K562 (cell line): ENCODE results near the gene SHISA6. TPM values are rescaled to one million over a fixed set of nuclear protein-coding genes. Genes with fewer than 3 reads are reported as not detected.

Experiments used
- ATAC-seq: fragments of 200-7000 bp; cut with Tn5 transposase; 3 replicates; pipeline ENCODE4 v1.9.1; 2020; ENCODE audit warnings: moderate library complexity
- BruUV-seq: library from RNA; stranded (reverse); fragments of 400-500 nt; replicated peaks from 2 replicates; lab custom pipeline; 2021; lab: Mats Ljungman, UMichigan
- CTCF ChIA-PET: fragments of 300-600 bp; formaldehyde crosslinking; extraction: SDS; loops from one replicate; lab custom pipeline; 2021; ENCODE audit warnings: low intra/inter-chr PET ratio; lab: Yijun Ruan, JAX
- POLR2A ChIA-PET: fragments of 300-600, 350-650 bp; sonication (Branson Sonifier 250); formaldehyde crosslinking; extraction: SDS; loops from one replicate; lab custom pipeline; 2021; ENCODE audit warnings: antibody characterized with exemption, inconsistent platforms; lab: Yijun Ruan, JAX
- DNase-seq, 4 experiments: peaks; one replicate each; pipeline versions ENCODE4 v3.0.0 to v3.0.0-alpha.2; 2011 to 2018; ENCODE audit warnings: low spot score in 3 of 4, mixed read lengths in 3 of 4; ENCODE audit errors: extremely low read depth in 1 of 4
- FAIRE-seq: peaks from 2 replicates; lab custom pipeline; 2011; peaks lifted over from hg19 to GRCh38; lab: Jason Lieb, UNC
- H2AFZ ChIP-seq: 2 replicates; pipeline ENCODE4 v1.6.0; 2011; ENCODE audit warnings: low read depth, low read length, control low read depth, inconsistent platforms
- H3K27ac ChIP-seq: fragments of 200-600 bp; 3 replicates; pipeline ENCODE4 v1.8.0; 2011; ENCODE audit warnings: low read depth, mild to moderate bottlenecking, control low read depth, inconsistent platforms, low read length, moderate library complexity, mixed read lengths; ENCODE audit errors: extremely low read depth
- H3K27me3 ChIP-seq, 2 experiments: fragments of 300-600 bp in 1 of 2; 2 replicates in 1 of 2; 3 replicates in 1 of 2; pipeline versions ENCODE4 v1.6.0 to v1.8.0; 2011; ENCODE audit warnings: inconsistent platforms in 2 of 2, low read length in 2 of 2, mild to moderate bottlenecking in 1 of 2, mixed read lengths in 1 of 2, moderate library complexity in 1 of 2; ENCODE audit not compliant: control insufficient read depth in 2 of 2, insufficient read depth in 2 of 2
- H3K36me3 ChIP-seq: fragments of 300-600 bp; 3 replicates; pipeline ENCODE4 v1.8.0; 2011; ENCODE audit warnings: mild to moderate bottlenecking, low read length, inconsistent platforms; ENCODE audit not compliant: control insufficient read depth, insufficient read depth
- H3K4me1 ChIP-seq, 2 experiments: fragments of 200-600 bp in 1 of 2; replicated peaks in 1 of 2; 2 replicates in 1 of 2; 3 replicates in 1 of 2; pipeline versions ENCODE4 v1.5.1 to v1.8.0; 2011; ENCODE audit warnings: inconsistent platforms in 2 of 2, low read length in 2 of 2, mild to moderate bottlenecking in 1 of 2, mixed read lengths in 1 of 2, moderate library complexity in 1 of 2; ENCODE audit not compliant: control insufficient read depth in 2 of 2, insufficient read depth in 2 of 2
- H3K4me2 ChIP-seq: 2 replicates; pipeline ENCODE4 v1.6.1; 2011; ENCODE audit warnings: low read length, control low read depth, inconsistent platforms, mixed read lengths; ENCODE audit not compliant: insufficient read depth
- H3K4me3 ChIP-seq: fragments of 200-600 bp; sonication (generic), shearing (Covaris generic); 2 replicates; pipeline ENCODE4 v1.5.1; 2016; ENCODE audit warnings: control low read depth, inconsistent platforms
- H3K79me2 ChIP-seq: fragments of 200-600 bp; 3 replicates; pipeline ENCODE4 v1.8.0; 2011; ENCODE audit warnings: low read length, inconsistent platforms; ENCODE audit not compliant: control insufficient read depth, insufficient read depth
- H3K9ac ChIP-seq, 2 experiments: 2 replicates each; pipeline versions ENCODE4 v1.6.0 to v1.6.1; 2011; ENCODE audit warnings: low read depth in 2 of 2, low read length in 2 of 2, control low read depth in 1 of 2, inconsistent platforms in 1 of 2, mild to moderate bottlenecking in 1 of 2, mixed read lengths in 1 of 2; ENCODE audit not compliant: insufficient read depth in 1 of 2
- H3K9me1 ChIP-seq: one replicate; pipeline ENCODE4 v1.6.0; 2011; ENCODE audit warnings: inconsistent platforms, mild to moderate bottlenecking, low read length, moderate library complexity; ENCODE audit not compliant: control insufficient read depth, insufficient read depth
- H3K9me3 ChIP-seq: replicated peaks from 2 replicates; pipeline ENCODE4 v1.5.1; 2011; ENCODE audit warnings: low read depth, low read length, inconsistent platforms; ENCODE audit not compliant: control insufficient read depth, insufficient read depth
- H4K20me1 ChIP-seq: replicated peaks from 2 replicates; pipeline ENCODE4 v1.6.1; 2011; ENCODE audit warnings: low read length, inconsistent platforms, mixed read lengths; ENCODE audit not compliant: control insufficient read depth, insufficient read depth
- CREB5 ChIP-seq: fragments of 250-450 bp; sonication (Bioruptor Pico); IDR thresholded peaks from 2 replicates; pipeline ENCODE4 v1.5.0; 2020; ENCODE audit warnings: mild to moderate bottlenecking
- EHMT2 ChIP-seq: fragments of 450-650 bp; IDR thresholded peaks from 2 replicates; pipeline ENCODE4 v1.6.1; 2018; ENCODE audit warnings: antibody characterized with exemption
- YY1 ChIP-seq, 3 experiments: IDR thresholded peaks; 2 replicates each; pipeline ENCODE4 v1.6.1; 2011; ENCODE audit warnings: low read length in 2 of 3, mild to moderate bottlenecking in 2 of 3, moderate library complexity in 2 of 3, borderline replicate concordance in 1 of 3, control low read depth in 1 of 3, low read depth in 1 of 3; ENCODE audit not compliant: insufficient read depth in 3 of 3, insufficient replicate concordance in 2 of 3, control insufficient read depth in 1 of 3, insufficient read length in 1 of 3; ENCODE audit errors: extremely low read depth in 1 of 3
- ZBTB26 ChIP-seq: fragments of 450-650 bp; formaldehyde crosslinking; IDR thresholded peaks from 2 replicates; pipeline ENCODE4 v1.4.0; 2022; ENCODE audit warnings: missing genetic modification characterization
- whole genome bisulfite sequencing: fragments of 100-300 bp; shearing (Covaris generic); methylation state at CpG from one replicate; pipeline ENCODE4 v1.1.6; 2016; ENCODE audit warnings: low coverage, mixed read lengths; ENCODE audit not compliant: insufficient coverage; ENCODE audit errors: missing lambda C conversion rate; 5-methylcytosine and 5-hydroxymethylcytosine counted together
- in situ Hi-C: fragments of 300-500 bp; cut with MboI; formaldehyde crosslinking; loops from 4 replicates; pipeline ENCODE4 v1.15.0; 2018; ENCODE audit warnings: inconsistent platforms, mixed read lengths
- intact Hi-C: fragments of 100-400 bp; cut with micrococcal nuclease; formaldehyde crosslinking; loops from 2 replicates; pipeline ENCODE4 v1.14.2; 2022
- polyA plus RNA-seq, 8 experiments: library from polyadenylated mRNA; depleted of rRNA in 4 of 8; stranded (reverse) in 5 of 8; unstranded in 3 of 8; fragments of >200 nt; fragmentation: Nextera tagmentation in 2 of 8; fragmentation: Illumina TruSeq in 1 of 8; extraction: Ambion mirVana in 2 of 8; extraction: Trizol in 1 of 8; gene quantifications; 2 replicates each; pipeline versions ENCODE4 v1.2.1 to v1.2.3, GENCODE V29; 2011 to 2014; ENCODE audit warnings: inconsistent platforms in 1 of 8, missing spikeins in 1 of 8
- total RNA-seq, 7 experiments: library from RNA; depleted of rRNA in 6 of 7; stranded (reverse); fragments of >200 nt in 6 of 7; fragmentation: Illumina TruSeq in 2 of 7; extraction: Trizol in 2 of 7; gene quantifications; 2 replicates each; pipeline versions ENCODE4 v1.2.1 to v1.2.3, GENCODE V29; 2011 to 2021; ENCODE audit warnings: low replicate concordance in 1 of 7
- TF ChIP-seq, protein P1 (sequence below): fragments of 200-600 bp; sonication (generic); IDR thresholded peaks from one replicate; pipeline ENCODE4 v1.6.1; 2012; ENCODE audit warnings: mild to moderate bottlenecking, low read depth, low read length, inconsistent platforms

Gene SHISA6
- total and polyA plus RNA-seq, 9 of the 15 experiments (the other 6 are each of a cell fraction or from before 2014, with no cell fraction given), result not detected

DNA sequence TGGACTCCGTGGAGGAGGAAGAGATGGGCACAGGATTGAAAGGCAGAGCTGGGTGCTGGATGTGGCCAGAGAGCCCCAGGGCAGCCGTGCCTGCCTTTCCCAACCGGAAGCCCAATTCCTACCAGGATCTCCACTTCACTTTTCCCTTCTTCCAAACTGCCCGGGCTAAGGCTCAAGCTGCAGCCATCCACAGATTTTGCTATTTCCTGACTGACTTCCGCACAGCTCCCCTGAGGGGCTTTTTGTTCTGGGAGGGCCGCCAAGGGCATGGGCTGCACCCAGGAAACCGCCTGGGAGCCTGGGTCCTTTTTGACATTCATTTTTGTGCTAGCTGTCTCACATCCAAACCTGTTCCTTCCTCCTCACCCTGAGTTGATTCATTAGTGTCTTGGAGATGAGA, 4.2 kb downstream of the SHISA6 start:
- ChIA-PET CTCF (no interaction called here), POLR2A (interaction anchor here (0.8 kb wide), 1 partner anchor 20 kb away, joined by 3 read pairs; no protein-coding TSS in a partner anchor)
- in situ Hi-C loops (no loop called here), intact Hi-C loops (no loop called here)
- no peak overlapping the region for H3K4me2 ChIP-seq
- no peak overlapping the region for H3K9ac ChIP-seq
- 0% methylated on average over 2 of the region's 7 CpGs for WGBS
- no peaks in the 10 kb centered on the region for H3K27me3 ChIP-seq
- ATAC-seq (no peak), FAIRE-seq (no peak), DNase-seq (no peak)
- no peaks in the 10 kb centered on the region for H4K20me1 ChIP-seq
- no peaks in the 10 kb centered on the region for H3K79me2 ChIP-seq
- H3K4me1 ChIP-seq, result no peaks in the 10 kb centered on the region
- BruUV-seq, result no TSS peak
- H3K4me3 ChIP-seq, result no peak overlapping the region
- no peak overlapping the region for H2AFZ ChIP-seq
- no peaks in the 10 kb centered on the region for H3K9me1 ChIP-seq
- H3K27ac ChIP-seq, result no peak overlapping the region
- no peaks in the 10 kb centered on the region for H3K9me3 ChIP-seq
- TF ChIP-seq, protein P1, sequence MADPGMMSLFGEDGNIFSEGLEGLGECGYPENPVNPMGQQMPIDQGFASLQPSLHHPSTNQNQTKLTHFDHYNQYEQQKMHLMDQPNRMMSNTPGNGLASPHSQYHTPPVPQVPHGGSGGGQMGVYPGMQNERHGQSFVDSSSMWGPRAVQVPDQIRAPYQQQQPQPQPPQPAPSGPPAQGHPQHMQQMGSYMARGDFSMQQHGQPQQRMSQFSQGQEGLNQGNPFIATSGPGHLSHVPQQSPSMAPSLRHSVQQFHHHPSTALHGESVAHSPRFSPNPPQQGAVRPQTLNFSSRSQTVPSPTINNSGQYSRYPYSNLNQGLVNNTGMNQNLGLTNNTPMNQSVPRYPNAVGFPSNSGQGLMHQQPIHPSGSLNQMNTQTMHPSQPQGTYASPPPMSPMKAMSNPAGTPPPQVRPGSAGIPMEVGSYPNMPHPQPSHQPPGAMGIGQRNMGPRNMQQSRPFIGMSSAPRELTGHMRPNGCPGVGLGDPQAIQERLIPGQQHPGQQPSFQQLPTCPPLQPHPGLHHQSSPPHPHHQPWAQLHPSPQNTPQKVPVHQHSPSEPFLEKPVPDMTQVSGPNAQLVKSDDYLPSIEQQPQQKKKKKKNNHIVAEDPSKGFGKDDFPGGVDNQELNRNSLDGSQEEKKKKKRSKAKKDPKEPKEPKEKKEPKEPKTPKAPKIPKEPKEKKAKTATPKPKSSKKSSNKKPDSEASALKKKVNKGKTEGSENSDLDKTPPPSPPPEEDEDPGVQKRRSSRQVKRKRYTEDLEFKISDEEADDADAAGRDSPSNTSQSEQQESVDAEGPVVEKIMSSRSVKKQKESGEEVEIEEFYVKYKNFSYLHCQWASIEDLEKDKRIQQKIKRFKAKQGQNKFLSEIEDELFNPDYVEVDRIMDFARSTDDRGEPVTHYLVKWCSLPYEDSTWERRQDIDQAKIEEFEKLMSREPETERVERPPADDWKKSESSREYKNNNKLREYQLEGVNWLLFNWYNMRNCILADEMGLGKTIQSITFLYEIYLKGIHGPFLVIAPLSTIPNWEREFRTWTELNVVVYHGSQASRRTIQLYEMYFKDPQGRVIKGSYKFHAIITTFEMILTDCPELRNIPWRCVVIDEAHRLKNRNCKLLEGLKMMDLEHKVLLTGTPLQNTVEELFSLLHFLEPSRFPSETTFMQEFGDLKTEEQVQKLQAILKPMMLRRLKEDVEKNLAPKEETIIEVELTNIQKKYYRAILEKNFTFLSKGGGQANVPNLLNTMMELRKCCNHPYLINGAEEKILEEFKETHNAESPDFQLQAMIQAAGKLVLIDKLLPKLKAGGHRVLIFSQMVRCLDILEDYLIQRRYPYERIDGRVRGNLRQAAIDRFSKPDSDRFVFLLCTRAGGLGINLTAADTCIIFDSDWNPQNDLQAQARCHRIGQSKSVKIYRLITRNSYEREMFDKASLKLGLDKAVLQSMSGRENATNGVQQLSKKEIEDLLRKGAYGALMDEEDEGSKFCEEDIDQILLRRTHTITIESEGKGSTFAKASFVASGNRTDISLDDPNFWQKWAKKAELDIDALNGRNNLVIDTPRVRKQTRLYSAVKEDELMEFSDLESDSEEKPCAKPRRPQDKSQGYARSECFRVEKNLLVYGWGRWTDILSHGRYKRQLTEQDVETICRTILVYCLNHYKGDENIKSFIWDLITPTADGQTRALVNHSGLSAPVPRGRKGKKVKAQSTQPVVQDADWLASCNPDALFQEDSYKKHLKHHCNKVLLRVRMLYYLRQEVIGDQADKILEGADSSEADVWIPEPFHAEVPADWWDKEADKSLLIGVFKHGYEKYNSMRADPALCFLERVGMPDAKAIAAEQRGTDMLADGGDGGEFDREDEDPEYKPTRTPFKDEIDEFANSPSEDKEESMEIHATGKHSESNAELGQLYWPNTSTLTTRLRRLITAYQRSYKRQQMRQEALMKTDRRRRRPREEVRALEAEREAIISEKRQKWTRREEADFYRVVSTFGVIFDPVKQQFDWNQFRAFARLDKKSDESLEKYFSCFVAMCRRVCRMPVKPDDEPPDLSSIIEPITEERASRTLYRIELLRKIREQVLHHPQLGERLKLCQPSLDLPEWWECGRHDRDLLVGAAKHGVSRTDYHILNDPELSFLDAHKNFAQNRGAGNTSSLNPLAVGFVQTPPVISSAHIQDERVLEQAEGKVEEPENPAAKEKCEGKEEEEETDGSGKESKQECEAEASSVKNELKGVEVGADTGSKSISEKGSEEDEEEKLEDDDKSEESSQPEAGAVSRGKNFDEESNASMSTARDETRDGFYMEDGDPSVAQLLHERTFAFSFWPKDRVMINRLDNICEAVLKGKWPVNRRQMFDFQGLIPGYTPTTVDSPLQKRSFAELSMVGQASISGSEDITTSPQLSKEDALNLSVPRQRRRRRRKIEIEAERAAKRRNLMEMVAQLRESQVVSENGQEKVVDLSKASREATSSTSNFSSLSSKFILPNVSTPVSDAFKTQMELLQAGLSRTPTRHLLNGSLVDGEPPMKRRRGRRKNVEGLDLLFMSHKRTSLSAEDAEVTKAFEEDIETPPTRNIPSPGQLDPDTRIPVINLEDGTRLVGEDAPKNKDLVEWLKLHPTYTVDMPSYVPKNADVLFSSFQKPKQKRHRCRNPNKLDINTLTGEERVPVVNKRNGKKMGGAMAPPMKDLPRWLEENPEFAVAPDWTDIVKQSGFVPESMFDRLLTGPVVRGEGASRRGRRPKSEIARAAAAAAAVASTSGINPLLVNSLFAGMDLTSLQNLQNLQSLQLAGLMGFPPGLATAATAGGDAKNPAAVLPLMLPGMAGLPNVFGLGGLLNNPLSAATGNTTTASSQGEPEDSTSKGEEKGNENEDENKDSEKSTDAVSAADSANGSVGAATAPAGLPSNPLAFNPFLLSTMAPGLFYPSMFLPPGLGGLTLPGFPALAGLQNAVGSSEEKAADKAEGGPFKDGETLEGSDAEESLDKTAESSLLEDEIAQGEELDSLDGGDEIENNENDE, result no peak
- TF ChIP-seq EHMT2 (no peak), CREB5 (CRISPR knock-in tag) (no peak), YY1 (IDR thresholded peaks at IDR 0.05; ENCODE audit: borderline replicate concordance in 1 of 3, control insufficient read depth in 1 of 3, extremely low read depth in 1 of 3, insufficient read depth in 3 of 3, insufficient read length in 1 of 3, insufficient replicate concordance in 2 of 3, low read depth in 1 of 3, low read length in 2 of 3) (no peak), ZBTB26 (CRISPR knock-in tag) (no peak)
- no peaks in the 10 kb centered on the region for H3K36me3 ChIP-seq
